NCI-H146 treated with DMSO at 0.1 percent for 48 hours (cell line): ENCODE data around the gene CTCF.
A peak's percentile ranks its signal among the peaks of the same experiment; 100 is the strongest.
"Not testable (repeated sequence)": the region's sequence is repeated elsewhere in the genome, so short reads cannot be mapped to it uniquely, and the experiment has no call there.

Experiments
- DNase-seq: peaks from one replicate; lab custom pipeline; 2025; ENCODE audit not compliant: unreplicated experiment; lab: John Stamatoyannopoulos, UW

Gene CTCF, protein sequence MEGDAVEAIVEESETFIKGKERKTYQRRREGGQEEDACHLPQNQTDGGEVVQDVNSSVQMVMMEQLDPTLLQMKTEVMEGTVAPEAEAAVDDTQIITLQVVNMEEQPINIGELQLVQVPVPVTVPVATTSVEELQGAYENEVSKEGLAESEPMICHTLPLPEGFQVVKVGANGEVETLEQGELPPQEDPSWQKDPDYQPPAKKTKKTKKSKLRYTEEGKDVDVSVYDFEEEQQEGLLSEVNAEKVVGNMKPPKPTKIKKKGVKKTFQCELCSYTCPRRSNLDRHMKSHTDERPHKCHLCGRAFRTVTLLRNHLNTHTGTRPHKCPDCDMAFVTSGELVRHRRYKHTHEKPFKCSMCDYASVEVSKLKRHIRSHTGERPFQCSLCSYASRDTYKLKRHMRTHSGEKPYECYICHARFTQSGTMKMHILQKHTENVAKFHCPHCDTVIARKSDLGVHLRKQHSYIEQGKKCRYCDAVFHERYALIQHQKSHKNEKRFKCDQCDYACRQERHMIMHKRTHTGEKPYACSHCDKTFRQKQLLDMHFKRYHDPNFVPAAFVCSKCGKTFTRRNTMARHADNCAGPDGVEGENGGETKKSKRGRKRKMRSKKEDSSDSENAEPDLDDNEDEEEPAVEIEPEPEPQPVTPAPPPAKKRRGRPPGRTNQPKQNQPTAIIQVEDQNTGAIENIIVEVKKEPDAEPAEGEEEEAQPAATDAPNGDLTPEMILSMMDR

DNA sequence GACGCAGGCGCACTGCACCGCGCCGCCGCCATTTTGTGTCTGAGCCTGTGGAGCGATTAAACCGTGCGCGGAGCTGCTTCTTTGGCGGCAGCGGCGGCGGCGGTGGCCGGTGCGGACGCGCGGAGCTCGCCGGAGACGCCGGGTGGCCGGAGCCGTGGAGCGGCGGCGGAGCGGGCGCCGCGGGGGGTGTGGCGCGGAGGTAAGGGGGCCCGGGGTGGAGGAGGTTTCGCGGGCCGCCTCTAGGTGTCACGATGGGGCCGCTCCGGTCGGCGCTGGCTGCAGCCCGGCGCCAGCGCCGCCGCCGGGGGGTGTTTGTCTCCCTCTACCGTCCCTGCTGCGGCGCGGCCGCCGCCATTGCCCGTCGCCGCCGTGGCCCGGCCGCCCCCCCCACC lies at the start of gene CTCF:
CTCF (plus strand) TSS at position 1 of the 392 bp plus-strand sequence. CDS start 48,307 bp downstream, outside the sequence.
- peak; percentile 32 for DNase-seq

- not testable (repeated sequence) for DNase-seq
Measured at GRCh38 chr16:67513892-67514291, 48.4 kb upstream of the CTCF start.

GRCh38 chr16:67514382-67514828 lies 47.9 kb upstream of the CTCF start:
- peak; percentile 31 for DNase-seq

DNA sequence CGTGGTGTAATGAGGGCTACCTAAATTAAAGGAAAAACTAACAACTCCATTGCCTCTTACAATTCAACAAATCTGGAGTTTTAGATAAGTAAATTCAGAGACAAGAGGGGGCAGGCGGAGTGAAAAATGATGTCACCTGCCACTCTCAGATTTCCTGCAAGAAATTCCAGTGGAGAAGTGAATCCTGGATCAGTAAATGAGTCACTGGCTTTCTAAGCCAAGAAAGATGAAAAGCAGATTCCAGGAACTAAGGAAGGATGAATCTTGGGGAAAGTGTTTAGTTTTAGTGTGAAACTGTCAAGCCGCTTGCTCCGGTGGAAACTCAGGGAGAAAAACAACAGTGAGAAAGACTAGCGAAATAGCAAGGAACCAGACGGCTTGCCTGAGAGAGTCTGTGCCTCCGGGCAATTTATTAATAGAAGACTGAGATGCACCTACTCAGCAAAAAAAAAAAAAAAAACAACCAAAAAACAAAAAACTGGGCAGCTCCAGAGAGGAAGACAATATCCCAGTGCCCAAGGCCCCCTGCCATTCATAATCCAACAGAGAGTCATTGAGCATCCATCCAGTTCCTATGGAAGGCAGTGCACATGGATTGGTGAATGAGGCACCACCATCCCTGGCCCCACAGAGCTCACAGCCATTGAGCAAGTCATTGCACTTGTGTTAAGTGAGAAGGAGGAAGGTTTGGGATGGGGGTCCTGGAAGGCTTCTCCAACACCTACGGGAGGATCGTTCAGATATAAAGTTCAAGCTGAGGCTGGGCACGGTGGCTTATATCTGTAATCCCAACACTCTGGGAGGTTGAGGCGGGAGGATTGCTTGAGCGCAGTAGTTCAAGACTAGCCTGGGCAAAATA lies 45.8 kb upstream of the CTCF start:
- no peak for DNase-seq

DNA sequence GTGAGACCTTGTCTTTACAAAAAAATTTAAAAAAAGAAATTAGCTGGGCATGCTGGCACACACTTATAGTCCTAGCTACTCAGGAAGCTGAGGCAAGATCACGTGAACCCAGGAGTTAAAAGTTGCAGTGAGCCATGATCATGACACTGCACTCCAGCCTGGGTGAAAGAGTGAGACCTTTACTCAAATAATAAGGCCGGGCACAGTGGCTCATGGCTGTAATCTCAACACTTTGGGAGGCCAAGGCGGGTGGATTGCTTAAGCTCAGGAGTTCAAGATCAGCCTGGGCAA lies 45.2 kb upstream of the CTCF start:
- no peak for DNase-seq

DNA sequence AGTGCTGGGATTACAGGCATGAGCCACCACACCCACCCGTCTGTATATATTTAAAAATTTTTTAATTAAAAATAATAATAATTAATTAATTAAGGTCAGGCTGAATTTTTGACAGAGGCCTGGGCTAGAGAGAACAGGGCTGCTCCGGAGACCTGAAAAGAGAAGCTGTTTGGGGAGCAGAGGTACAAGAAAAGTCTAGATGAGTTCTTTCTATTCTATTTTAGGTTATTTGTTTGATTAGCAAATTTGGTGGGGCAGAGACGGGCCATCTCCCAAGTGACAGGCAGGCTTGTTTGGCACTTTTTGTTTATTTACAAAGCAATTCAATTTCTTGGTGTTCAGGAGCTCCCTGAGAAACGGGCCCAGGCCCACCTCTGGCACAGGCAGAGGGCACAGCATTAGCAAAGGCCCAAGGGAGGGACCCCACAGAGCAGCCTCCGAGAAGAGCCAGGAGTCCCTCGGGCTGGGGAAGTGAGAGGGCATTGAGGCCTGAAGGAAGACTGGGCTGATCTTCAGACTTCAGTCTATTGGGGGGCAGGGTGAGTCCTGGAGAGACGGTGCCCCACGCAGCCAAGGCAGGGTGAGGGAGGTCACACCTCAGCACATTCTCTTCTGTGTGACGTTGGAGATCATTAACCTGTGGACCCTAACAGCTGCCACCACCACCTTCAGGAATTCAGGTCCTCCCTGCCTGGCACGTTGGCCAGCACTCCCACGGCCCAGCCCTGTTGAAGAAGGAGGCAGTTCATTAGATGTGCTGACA lies 44.5 kb upstream of the CTCF start:
- DNase-seq: no peak

GRCh38 chr16:67518676-67519075 lies 43.6 kb upstream of the CTCF start:
- DNase-seq: no peak

DNA sequence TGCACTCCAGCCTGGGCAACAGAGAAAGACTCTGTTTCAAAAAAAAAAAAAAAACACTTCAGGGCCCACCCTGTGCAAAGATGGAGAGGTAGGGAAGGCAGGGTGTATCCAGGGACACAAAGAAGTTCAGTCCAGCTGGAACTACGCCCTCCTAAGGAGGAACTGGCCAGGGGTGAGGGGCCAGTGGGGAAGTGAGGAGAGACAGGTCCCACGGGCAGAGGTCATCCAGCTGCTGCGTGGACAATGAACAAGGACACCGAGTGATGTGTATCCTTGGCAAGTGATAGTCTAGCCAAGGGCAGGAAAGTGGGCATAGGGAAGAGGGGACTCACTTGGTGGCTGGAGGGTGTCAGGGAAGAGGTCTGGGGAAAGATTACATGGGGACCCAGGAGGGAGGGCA lies 43.1 kb upstream of the CTCF start:
- no peak for DNase-seq

DNA sequence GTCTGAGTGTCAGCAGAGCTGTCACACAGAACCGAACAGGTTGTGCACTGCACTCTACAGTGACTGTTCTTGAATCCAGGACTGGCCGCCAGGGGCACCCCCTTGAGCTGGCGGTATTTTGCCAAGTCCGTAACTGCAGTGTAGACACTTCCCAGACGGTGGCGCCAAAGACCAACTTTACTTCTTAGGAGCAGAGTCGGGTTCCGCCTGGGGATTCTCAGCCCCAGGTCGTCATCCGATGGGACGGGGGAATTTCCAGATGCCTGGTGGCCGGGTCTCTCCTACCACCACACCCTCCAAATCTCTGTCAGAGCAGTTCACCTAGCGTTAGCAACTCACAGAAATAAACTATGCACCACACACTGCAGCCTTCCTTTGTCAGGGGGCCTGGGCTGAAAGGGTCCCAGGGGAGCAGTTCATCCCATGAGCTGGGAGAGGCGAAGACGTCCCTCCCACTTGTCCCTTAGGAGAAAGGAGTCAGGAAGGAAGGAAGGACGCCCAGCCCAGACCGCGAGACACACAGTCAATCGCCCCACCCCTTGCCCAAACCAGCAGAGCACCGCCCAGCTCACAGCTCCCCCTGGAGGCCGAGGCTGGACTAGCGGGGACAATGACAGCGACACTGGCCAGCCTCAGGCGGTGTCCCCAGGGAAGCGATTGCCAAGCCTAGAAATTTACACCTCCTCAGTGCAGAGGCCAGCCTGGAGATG lies 41.1 kb upstream of the CTCF start:
- DNase-seq: peak; percentile 56

DNA sequence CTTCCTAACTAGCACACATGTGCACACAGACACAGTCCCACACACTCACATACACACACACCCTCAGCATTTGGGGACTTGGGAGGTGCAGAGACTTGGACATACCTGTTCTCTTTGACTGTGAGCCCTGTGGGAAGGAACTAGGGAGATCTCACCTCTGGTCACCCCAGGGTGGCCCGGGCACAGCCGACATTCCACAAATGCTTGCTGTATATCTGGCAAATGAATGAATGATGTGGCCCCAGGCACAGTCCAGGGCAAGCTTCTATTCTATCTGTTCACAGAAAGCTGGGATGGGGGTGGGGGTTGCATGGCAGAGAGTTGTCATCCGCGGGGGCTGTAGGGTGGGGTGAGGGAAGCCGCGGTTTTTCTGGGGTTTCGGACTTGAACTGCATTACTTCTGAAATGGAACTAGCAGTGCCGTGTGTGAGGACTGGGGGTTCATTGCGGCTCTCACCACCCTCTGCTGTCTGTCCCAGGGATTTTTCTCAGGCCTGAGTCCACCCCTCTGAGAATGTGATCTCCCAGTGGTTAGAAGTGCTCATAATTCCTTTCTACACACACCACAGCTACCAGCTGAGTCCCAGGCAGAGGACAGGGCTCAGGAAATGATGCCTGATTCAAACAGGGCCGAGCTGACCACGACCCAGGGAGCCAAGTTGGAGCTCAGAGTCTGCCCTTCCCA lies 37.0 kb upstream of the CTCF start:
- no peak for DNase-seq

DNA sequence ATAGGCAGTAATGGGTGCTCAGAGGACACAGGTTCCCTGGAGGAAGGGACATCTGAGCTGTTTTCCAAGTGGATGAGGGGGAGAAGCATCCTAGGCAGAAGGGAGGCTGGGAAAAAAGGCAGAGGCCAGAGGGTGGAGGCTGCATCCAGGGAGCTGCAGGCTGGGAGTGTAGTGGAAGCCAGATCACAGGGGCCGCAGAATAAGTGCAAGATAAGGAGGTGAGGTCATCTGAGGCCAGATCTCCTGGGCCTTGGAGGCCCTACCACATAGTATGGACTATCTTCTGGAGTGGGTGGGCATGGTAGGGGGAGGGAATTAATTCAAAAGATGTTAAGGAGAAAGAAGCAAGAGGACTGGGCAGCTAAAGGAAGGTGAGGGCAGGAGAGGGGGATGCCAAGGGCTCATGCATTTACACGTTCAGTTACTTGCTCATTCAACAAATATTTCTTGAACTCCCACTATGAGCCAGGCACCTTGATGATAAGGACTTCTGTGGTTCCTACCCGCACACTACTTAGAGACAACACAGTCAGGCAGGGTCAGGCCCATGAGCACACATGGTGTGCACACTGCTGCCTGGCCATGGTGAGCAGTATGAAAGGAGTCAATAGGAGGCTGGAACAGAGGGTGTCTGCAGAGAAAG lies 36.1 kb upstream of the CTCF start:
- DNase-seq: no peak

GRCh38 chr16:67528222-67528869 lies 34.0 kb upstream of the CTCF start, which contains the start of gene RIPOR1:
RIPOR1 (plus strand) TSS chr16:67528829; CDS start chr16:67538447, 9,618 bp downstream.
- no peak for DNase-seq

DNA sequence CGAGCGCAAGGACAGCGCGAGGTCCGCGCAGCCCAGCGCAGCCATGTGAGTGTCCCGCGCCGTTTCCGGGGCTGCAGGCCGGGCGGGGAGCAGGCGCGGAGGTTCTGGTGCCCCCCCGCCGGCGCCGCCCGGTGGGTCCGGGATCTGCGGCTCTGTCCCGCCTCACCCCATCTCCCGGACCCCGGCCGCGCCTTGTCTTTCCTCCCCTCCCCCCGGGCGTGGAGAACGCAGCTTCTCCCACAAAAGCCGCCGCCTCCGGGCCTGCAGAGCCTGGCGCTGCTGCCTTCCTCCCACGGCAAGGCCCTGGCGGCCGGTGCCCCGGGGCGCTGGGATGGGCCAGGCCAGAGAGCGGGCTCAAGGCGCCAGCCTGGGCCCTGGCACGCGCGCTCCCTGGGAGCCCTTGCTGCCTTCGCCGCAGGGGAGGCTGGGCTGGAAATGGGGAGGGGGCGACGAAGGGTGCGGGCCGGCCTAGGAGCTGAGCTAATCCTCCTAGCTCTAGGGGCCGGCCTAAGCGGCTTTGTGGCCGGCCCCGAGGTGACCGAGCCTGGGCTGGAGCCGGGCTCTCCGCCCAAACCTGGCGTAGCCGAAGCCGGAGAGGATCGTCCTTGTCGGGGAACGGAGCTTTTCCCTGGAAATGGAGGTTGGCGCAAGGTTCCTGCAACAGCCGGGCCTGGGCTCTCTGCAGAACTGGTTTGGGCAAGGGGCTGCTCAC lies 33.3 kb upstream of the CTCF start:
- no peak for DNase-seq

DNA sequence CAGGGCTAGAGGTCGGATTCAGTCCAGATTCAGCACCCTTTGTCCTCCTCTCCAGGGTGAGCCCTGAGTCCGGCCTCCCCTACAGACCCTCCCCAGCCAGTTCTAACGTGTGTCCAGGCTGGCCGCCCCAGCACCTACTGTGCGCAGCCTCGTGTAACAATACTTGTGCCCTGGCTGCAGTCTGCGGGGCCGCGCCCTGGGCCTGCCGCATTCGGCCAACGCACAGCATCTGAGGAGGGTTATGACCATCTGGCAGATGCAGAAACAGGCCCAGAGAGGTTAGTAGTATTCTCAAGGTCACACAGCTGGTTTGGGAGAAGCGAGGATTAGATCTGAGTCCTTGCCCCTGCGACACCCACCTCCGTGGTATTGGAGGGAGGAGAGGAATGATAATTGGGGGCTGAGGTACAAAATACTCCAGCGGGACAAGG lies 32.7 kb upstream of the CTCF start:
- no peak for DNase-seq

DNA sequence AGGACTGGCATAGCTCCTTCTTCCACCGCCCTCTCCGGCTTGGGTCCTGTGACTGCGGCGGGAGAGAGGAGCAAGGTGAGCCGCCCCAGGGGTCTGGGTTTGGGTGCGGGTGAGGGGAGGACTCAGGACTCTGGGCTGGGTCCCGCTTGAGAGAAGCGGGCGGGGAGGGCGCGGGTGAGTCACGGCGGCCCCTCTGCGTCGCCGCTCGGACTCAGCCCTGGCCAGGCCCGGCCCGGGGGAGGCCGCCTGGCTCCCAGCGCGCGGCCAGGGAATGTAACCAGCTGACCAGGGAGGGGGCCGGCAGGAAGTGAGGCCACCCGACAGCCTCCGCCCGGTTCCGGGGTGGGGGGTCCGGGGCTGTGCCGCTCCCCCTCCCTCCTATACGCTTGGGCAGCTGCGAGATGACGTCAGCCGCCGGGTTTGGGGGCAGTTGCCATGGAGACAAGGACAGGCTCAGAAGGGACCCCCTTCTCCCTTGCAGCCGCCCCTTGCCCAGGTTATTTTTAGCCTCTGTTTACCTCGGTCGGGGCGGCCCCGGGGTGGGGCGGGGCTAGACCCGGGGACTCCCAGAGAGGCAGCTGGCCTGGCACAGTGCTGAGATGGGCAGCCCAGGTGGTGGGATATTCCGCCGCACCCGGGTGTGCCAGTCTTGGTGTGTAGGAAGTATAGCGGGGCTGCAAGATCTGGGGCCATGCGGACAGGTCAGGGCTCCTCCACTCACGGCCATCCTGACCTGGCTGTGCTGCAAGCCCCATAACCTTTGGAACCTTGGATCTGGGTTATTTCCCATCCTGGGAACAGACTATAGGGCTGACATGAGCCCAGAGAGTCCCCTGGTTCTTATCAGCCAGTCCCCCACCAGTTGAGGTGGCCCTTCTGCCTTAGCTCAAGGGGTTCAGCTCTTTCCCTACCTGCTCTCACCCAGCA lies 32.0 kb upstream of the CTCF start:
- DNase-seq: peak; percentile 21

GRCh38 chr16:67531247-67531646 lies 31.1 kb upstream of the CTCF start:
- DNase-seq: no peak
